GM18873 (cell line): ENCODE results near the gene GRM8.

ENCODE experiments used
- ATAC-seq: cut with Tn5 transposase; IDR thresholded peaks from one replicate; pipeline ENCODE4 v1.9.1; 2021; ENCODE audit warnings: mild to moderate bottlenecking, moderate library complexity, moderate number of reproducible peaks; ENCODE audit not compliant: unreplicated experiment, low FRiP score

Gene GRM8

DNA sequence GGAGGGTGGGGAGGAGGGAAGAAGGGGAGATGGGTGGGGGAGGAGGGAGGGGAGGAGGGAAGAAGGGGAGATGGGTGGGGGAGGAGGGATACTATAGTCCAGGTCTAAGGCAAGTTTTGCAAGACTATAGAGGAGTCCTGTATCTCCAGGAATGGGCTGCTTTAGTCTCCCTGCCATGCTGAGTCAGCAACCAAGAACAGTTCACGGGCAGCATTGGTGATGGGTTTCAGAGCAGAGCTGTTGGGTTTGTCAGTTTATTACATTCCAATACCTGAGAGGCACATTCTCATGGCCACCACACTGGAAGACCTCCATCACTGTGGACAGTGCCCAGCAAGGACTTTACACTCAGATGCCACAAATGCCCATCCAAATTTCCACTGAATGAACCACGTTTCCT is 212.7 kb downstream of the GRM8 start:
- ATAC-seq, result no peak

DNA sequence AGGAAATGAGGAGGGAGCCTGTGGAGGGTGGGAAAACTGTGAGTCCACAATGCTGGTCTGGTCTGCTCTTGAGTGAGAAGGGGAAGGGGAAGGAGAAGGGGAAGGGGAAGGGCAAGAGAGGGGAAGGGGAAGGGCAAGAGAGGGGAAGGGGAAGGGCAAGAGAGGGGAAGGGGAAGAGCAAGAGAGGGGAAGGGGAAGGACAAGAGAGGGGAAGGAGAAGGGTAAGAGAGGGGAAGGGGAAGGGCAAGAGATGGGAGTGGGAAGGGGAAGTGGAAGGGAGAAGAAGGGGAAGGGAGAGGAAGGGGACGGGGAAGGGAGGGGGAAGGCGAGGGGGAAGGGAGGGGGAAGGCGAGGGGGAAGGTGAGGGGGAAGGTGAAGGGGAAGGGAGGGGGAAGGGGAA is 213.2 kb downstream of the GRM8 start:
- no peak for ATAC-seq

DNA sequence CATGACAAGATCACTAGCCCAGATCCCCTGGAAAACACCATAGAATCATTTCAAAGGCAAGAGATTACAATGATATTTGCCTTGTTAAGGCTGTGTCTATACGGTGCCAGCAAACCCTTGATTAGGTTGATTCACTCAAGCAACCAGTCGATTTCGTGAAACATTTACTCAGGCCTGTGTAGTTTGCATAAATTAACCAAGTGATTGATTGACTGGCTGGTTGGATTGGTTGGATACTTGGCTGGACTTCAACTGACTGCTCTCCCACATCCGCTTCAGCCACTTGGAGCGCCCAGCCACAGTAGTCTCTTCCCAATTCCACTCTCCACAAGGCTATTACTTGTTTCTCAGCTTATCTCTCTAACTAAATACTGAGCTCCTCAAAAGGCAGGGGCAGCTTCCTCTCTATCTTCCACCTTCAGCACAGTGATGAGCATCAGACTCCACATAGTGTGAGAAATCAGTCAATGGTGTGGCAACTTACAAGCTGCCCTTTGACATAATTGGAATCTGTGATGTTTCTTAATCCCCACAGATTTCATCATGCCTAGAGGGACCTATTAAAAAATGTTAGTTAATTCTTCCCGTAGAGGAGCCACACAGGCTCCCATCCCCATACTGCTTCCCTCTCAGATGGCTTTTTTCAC is 217.4 kb downstream of the GRM8 start:
- ATAC-seq, result no peak

DNA sequence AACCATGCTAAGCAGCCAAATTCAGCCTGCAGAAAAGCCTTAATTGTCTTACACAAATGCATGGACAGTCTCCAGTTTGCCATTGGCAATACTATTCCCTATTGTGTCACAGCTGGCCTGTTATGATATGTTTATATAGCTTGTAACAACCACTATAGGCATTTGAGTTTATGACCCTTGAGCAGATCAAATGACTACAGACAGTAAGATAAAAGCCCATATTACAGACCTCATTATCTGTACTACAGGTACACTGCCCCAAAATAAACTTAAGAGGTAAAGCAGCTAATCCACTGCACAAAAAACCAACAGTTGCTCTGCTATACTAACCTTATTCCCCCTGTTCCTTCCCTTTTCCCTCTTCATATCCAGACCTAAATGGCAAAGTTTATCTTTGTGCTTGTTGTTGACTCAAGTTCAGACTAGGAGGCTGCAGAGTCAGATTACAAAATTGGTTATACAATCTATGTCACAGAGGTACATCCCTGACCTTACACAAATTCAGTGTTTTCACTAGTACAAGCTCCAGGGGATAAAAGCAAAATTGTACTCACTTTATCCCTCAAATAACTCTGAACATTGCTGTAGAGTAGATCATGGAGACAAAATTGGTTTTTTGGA is 218.4 kb downstream of the GRM8 start:
- ATAC-seq, result no peak

DNA sequence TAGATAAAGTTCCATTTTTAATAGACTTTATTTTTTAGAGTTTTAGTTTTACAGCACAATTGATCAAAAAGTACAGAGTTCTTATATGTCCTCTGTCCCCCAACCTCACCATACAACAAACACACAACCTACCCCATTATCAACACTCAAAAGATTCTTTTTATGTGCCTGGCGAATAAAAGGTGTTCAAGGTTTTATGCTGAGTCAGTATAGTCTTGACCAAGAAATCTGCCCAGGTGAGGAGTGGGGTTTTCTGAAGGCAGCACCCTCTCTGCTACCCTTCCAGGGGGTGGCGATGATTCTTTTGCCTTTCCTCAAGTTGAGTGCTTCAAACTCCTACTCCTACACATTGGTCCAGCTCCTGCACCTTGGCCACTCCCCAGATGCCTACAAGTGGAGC is 222.9 kb downstream of the GRM8 start:
- ATAC-seq, result no peak

DNA sequence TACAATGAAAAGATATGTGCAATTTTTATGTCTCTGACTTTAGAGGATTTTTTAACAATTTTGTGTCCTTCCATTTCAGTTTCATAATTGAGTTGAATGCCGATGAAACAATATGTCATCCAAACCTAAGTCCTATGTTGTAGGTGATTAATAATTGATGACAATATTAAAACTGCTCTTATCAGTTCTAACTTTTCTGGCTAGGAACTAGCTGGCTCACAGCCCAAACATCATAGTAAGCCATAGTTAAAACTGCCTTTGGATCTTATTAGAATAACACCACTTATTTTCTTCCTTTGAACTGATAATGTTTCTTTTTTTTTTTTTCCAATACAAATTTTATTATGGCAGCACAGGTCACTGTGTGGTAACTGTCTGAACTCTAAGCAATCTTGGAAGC is 230.9 kb downstream of the GRM8 start:
- no peak for ATAC-seq

DNA sequence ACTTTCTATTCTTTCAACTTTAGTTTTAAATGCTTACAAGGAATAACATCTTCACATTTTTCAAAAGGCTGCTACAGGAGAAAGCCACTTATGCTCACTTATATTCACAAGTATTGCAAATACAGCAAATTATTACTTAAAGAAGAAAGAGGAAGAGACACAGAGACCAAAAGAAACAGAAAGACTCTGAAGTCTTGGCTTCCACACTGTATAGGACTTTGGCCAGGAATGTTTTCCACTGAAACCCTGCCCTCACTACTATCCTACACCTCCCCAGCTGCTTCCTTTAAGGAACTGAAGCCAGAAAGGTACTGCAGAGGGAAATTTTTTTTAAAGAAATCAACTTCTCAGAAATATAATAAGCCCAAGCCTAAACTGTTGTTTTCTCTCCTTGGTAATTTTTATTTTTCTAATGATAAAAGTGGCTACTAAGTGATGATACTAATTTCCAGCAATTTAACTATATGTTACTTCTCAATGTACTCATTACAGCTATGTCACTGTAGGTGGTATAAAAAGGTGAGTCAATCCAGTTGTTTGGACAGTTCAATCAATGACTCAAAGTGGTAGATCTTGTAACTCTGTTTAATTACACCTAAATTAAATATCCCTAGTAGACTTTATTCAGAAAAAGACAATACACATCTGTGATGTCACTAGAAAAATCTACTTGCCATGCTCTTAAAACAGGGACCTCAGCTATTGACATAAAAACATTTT is 231.6 kb downstream of the GRM8 start:
- no peak for ATAC-seq

DNA sequence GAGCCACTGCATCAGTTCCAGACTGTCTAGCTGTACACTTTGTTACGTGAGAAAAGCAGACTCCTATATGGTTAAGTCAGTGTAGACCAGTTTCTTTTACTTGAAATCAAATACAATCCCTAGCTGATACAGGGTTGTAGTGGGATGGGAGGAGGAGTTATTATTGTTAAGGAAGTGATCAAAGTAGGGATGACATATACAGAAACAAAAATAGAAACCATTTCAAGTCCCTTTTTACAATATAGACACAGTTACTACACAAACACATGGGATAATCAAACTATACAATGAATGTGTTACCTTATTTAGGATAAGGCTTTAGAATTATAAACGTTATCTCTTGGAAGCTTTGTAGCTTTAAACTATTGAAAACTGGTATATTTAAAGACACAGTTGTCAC is 233.9 kb downstream of the GRM8 start:
- no peak for ATAC-seq

DNA sequence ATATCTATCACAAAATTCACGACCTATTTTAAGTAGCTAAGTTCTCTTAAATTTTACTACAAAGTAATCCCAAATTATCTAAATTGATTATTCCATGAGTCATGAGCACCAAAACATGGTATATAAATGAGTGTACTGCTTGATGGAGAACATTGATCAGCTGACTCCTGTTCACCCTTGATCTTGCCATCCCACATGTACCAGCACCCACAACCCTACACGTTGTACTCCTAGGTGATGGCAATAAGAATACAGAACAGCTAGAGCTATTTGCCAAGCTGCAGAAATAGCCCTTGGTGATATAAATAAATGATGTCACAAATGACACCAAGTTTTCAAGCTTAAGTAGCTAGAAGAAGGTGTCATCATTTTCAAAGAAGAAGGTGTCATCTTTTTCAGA is 235.5 kb downstream of the GRM8 start:
- no peak for ATAC-seq

DNA sequence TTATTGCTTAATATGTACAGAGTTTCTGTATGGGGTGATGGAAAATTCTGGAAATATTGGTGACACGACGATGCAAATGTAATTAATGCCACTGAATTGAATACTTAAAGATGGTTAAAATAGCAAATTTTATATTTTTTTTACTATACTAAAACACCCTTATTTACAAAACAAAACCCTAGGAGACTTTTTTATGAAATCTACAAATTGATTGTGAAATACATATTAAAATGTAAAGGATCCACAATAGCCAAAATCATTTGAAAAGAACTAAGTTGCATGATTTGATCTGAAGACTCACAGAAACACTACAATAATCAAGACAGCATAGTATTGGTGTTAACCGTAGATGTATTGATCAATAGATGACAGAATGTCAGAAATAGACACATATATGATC is 252.0 kb downstream of the GRM8 start:
- no peak for ATAC-seq

DNA sequence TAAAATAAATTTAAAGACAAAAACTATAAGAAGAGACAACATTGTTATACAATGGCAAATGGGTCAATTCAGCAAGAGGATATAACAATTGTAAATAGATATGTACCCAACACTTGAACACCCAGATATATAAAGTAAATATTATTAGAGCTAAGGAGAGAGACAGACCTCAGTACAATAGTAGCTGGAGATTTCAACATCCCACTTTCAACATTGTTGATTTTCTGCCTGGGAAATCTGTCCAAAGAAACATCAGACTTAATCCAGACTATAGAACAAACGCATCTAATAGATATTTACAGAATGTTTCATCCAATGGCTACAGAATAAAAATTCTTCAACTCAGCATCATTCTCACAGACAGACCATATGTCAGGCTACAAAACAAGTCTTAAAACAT is 256.1 kb downstream of the GRM8 start:
- no peak for ATAC-seq

DNA sequence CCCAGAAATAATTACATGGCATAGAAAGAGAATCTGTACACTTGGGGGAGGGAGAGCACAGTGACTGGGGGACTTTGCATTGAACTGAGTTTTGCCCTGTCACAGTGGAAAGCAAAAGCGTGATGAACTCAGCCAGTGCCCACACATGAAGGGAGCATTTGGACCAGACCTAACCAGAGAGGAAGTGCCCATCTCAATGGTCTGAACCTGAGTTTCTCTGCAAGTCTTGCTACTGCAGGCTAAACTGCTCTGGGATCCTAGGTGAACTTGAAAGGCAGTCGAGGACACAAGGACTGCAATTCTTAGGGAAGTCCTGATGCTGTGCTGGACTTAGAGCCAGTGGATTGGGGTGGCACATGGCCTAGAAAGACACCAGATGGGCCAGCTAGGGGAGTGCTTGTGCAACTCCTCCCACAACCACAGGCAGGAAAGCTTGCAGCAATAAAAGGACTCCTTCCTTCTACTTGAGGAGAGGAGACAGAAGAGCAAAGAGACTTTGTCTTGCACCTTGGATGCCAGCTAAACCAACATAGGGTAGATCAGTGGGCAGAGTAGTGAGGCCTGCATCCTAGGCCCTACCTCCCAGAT is 259.0 kb downstream of the GRM8 start:
- ATAC-seq, result no peak

DNA sequence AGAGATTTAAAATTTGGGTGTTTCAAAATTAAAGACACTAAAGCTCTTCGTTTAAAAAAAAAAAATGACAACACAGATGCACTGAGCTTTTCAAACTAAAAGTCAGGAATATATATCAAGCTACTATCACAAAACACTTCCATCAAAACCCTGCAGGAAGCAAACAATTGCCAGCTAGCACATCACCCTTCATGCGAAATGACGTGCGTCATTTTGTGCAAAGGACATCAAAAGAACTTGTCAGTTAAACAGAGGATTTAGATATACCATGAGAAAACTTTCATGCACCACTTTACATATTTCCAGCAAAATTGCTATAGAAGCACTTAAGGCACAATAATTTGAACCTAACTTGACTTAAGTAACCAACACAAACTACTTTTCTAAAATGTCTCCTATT is 264.7 kb downstream of the GRM8 start:
- no peak for ATAC-seq

DNA sequence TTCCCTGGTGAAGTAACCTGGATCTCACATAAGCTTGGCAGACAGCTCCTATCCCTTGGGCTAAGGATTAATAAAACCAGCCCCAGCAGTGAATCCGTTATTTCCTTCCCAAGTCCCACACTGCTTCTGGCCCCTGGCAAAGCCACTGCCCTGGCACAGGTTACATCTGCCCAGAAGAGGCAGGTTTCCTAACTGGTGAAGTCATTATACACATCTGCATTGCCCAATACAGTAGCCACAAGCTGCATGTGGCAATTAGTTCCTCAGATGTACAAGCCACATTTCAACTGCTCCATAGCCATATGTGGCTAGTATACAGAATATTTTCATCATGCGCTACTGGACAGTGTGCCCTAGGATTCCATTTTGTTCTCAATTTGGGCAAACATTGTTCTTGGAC is 273.0 kb downstream of the GRM8 start:
- no peak for ATAC-seq

DNA sequence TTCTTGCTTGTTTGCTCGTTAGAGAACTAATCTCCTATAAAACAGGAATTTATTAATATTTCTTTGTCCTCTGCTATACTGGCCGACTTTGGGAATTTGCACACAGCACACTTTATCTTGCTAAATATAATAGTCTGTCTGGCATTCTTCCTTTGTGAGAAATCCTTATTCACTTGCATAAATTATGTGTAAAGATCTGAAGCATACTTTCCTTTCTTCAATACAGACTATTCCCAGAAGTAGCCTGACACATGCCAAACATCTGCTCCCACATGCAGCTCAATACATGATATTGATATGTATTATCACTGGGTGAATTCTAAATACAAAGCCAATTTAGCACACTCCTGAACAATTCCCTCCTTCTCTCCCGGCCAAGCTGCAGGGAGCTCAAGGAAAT is 273.9 kb downstream of the GRM8 start:
- no peak for ATAC-seq

DNA sequence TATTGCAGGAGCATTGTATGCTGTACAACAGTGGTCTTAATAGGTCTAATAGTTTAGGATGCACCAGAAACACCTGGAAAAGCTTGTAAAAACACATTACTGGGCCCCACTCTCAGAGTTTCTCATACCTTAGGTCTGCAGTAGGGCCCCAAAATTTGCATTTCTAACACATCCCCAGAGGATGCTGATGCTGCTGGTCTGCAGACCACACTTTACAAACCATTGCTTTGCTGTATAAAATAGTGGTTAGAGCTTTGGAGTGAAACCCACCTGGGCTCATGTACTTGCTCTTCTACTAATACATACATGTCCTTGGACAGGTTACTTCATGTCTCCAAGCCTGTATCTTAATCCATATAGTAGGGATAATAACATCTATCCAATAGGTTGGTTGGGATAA is 279.7 kb downstream of the GRM8 start:
- no peak for ATAC-seq

DNA sequence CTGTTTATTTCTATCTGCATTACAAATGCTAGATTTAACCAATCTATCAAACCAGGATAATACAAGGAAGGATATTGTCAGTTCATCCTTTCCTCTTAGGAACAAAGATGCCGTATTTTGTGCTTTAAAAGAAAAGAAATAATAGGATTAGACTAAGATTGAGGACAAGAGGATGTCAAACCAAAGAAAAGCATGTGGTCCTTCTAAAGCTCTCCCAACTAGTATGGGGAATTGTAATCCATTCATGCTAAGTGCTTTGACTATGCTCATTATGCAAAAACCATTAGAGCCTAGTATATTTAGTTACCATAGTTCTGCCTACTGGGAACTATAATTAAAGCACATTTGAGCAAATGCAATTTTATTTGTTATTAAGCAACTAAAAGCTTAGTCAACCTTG is 280.2 kb downstream of the GRM8 start:
- no peak for ATAC-seq

DNA sequence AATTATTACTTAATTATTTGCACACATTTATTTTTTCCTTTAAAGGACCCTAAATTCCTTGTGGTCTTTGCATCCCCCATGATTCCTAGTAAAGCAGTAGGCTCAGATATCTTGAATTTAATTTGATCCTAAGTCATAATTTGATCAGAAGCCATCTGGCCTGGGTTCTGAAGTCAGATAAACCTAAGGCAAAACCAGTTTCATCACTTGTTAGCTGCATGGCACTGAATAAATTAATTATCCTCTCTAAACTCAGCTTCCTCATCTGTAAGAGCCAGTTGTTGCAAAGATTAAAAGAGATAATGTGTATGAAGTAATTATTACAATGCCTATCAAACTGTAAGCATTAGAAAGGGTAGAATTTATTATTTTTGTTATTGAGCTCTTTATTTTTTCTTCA is 293.1 kb downstream of the GRM8 start:
- ATAC-seq, result no peak

DNA sequence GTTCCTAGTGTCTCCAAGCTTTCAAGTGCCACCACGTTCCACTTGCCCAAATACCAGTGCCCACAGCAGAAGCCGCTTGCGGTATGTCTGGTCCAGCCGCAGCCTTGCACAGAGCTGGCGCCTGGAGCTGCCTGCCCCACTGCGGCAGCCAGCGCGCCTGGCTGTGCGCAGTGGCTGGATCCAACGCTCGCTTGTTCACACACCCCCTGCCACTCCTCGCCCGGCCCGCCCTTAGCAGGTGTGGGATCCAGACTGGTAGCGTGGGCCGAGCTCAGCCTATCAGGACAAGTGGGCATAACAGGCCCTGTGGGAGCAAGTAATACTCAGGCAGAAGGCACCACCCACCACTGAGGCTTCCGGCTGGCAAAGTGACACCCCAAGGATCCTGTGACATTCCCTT is 294.4 kb downstream of the GRM8 start:
- no peak for ATAC-seq

DNA sequence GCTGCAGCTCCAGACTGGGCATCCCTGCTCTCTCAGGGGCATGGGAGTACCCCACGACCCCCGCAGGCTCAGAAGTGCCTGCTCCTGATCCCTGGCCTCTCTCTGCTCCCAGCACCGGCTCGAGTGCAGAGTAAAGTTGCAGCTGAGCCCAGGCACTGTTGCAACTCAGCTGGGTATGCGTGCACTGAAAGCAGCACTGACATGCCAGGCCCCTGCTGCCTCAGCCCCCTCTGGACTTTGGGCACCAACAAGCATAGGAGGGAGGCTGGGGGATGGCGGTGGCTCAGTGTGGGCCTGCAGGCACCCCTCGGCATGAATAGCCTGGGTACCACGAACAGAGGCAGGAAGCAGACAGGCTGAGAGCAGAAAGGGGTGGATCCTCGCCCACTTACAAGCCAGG is 295.3 kb downstream of the GRM8 start:
- ATAC-seq, result no peak

DNA sequence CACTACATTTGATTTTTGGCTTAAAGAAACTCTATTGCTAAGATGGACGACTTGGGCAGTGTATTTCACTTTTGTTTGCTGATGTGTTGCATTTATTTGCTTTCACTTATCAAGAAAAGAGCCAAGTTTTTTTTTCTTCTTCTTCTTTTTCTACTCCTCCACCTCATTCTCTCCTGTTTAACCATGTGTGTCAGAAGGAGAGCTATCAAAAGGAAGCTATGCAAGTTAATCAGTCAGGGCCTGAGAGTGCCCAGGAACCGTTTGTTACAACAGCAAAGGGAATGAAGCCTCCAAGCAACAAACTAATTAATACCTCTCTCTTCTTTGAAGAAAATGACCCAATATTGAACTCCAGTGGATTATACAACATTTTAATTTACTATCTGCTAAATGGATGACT is 299.3 kb downstream of the GRM8 start:
- ATAC-seq, result no peak

DNA sequence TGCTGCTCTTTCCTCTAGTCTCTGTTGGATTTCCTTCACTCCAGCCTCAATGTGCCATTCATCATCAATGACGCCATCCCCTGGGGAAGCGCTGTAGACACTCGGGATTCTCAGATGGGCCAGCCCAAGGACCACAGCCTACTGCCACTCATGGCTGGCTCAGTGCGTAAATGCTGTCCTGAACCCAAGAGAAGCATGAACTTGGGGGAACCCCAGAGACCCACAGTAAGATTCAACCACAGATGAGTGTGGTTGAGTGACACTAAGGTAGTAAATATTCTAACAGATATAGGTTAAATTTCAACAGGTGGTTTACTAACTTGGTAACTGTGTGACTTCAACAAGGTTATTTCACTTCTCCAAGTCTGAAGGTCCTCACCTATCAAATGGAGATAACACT is 304.1 kb downstream of the GRM8 start:
- peak; percentile 93 for ATAC-seq
